Hindlimb muscle (tissue), 1 donor: ENCODE data around the gene CALML6. TPM values are rescaled to one million over a fixed set of nuclear protein-coding genes. Genes with fewer than 3 reads are reported as not detected.

Experiments used
- DNase-seq: peaks from one replicate; pipeline ENCODE4 v3.0.0-alpha.2; 2013
- polyA plus RNA-seq: library from polyadenylated mRNA; unstranded; fragments of 120-200 nt; gene quantifications from one replicate; pipeline ENCODE4 v1.2.1, GENCODE V29; 2013; ENCODE audit not compliant: insufficient read length

CALML6 gene
- polyA plus RNA-seq, 1 donor, result 211 TPM

DNA sequence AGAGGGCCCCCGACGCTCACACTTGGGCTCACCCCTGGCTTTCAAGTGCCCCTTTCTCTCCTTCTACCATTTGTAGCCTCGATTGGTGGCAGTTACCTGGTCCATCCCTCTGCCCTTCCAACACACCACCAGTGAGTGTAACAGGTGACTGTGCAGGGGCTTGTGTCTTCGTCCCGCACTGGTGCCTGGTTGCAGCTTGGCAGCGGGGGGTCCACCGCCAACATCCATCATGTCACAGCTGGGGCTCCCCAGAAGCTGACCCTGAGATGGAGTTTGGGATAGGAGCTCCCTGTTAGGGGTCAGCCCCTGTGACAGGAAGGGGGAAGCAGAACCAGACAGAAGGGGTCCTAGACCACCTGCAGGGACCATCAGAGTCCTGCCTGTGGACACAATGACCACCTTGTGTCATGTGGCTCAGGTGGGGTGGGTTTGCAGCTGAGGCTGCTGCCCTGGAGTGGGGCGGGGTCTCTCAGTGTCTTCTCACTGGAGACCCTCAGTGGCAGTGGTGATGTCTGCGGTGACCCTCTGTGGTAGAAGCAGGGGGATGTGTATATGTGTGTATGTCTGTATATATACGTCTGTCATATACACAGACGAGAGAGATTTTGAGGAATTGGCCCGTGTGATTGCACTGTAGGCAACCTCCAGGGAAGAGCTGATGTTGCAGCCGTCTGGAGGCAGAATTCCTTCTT, 3.6 kb upstream of the CALML6 start:
- no peak for DNase-seq

DNA sequence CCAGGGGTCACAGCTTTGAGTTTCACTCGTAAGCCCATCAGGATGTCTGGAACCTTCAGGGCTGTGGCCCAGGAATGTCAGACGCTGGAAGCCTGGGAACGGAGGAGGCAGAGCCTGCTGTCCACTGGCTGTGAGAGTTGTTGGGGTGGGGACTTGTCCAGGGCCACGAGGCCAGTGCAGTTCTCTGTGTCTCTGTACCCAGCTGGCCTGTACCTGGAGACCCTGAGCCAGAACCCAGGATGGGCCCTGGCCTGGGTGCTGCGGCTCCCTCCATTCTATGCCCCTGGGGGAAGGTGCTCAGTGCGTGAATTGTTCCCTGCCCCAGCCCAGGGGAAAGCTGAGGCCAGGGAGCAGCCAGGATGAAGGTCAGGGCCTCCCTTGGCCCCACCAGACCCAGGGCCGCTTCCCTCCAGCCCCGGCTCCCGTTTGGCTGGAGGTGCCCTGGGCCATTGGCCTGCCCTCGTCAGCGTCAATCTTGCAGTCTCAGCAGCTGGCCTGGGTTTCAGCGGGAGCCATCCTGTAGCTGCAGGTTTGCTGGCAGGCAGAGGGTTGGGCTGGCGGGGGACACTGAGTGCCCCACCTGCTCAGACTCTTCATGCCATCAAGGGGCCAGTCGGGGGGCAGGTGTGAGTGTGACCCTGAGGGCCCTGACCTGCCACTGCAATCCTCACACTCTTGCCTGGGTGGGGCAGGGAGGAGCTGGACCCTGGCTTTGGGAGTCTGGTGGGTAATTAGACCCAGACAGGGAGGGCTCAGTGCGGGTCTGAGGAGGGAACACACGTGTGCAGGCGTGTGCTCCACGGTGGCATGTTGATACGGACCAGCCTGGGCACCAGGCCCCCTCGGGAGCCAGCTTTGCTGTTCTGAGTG, 724 bp upstream of the CALML6 start:
- DNase-seq, result no peak

GRCh38 chr1:1915911-1916840, 1.1 kb downstream of the CALML6 start:
- DNase-seq, result no peak

DNA sequence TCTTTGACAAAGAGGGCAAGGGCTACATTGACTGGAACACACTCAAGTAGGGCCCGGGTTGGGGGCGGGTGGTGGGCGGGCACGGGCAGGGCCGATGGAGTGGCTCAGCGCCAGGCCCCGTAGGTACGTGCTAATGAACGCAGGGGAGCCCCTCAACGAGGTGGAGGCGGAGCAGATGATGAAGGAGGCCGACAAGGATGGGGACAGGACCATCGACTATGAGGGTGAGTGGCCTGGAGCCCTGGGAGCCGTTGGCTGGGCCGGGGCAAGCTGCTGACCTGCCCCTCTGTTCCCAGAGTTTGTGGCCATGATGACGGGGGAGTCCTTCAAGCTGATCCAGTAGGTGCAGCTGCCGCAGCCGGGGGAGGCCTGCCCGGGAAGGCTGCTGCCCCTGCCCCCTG, 1.8 kb downstream of the CALML6 start:
- no peak for DNase-seq

- DNase-seq, result no peak
Observed at GRCh38 chr1:1917304-1917976, 2.4 kb downstream of the CALML6 start.

- DNase-seq, result no peak
Observed at GRCh38 chr1:1917995-1918900, 3.2 kb downstream of the CALML6 start.

DNA sequence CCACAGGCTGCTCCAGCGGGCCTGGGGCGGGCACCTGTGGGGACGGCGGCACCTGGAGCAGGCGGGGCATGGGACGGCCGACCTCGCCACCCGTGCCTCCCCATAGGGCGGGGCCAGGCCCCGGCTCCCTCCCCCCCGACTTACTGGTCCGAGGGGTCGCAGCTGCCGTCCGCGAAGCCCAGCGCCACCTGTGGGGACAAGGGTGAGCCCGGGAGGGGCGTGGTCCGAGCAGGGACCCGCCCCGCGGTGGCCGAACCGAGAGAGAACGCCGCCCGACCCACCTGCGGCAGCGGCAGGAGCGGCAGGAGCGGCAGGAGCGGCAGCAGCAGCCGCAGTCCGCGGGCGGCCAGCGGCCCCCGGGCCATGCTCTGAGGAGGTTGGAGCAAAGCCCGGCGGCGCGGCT, 3.8 kb downstream of the CALML6 start, which contains the start of gene TMEM52:
TMEM52 (minus strand) TSS at position 379 of the 403 bp plus-strand sequence; CDS start at position 365, 14 bp downstream.
- DNase-seq, result no peak

- DNase-seq, result peak; percentile 92
Observed at GRCh38 chr1:1919304-1920056, 4.4 kb downstream of the CALML6 start.

DNA sequence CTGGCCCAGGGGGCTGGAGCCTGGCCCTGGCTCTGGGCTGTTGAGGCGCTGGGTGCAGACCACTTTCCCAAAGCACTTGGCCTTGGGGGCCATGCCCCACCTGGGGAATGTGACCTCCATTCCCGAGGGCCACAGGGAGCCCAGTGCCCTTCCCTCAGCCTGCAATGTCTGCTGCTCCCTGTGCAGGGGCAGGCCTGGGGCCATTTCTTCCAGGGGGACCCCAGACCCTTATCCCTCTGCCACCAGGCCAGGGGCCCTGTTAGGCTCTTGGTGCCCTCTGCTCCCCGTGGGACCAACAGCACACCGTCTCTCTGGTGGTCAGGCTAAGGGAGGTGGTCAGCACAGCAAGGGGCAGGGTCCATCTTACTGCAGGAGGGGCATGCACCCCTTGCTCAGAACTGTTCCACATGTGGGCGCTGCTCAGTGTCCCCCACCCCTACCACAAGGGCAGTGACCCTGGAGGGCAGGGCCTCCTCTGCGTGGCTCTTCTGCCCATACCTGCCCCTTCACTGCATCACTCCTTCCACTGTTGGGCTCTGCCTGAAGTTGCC, 5.1 kb downstream of the CALML6 start:
- no peak for DNase-seq

DNA sequence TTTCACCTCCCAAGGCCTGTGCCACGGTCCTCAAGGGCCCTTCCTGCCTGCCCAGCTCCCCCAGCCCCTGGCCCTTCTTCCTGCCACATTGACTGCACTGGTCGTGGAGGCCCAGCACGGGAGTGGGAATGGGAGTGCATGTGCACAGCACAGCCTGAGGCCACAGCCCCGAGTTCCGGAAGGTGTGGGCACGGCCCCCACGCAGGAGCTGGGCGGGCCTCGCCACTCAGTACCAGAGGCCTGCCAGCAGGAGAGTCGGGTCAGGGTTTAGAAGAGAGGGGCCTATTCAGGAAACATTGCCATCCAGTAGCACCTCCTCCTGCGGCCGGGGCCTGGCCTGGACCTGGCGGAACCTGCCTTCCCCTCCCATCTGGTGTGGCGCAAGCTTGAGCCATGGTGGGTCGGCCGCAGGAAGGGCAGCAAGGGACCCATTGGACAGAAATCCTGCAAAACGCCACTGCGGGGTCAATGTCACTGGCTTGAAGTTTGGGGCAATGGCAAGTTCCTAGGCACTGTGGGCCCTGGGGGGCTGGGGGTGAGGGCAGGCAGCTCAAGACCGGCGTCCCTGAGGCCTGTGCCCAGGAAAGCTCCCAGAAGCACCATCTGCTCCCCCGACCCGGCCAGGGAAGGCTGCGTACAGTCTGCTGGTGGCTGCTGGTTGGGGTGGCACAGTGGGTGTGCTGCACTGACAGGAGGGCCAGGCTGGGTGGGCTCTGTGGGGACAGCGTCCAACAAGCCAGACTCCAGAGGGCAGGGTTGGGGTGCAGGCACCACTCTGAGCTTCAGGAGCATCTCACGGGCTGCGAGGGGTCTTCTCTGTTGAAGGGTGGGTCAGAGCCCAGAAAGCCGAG, 5.8 kb downstream of the CALML6 start:
- DNase-seq, result no peak

- no peak for DNase-seq
Observed at GRCh38 chr1:1921459-1921862, 6.4 kb downstream of the CALML6 start.

DNA sequence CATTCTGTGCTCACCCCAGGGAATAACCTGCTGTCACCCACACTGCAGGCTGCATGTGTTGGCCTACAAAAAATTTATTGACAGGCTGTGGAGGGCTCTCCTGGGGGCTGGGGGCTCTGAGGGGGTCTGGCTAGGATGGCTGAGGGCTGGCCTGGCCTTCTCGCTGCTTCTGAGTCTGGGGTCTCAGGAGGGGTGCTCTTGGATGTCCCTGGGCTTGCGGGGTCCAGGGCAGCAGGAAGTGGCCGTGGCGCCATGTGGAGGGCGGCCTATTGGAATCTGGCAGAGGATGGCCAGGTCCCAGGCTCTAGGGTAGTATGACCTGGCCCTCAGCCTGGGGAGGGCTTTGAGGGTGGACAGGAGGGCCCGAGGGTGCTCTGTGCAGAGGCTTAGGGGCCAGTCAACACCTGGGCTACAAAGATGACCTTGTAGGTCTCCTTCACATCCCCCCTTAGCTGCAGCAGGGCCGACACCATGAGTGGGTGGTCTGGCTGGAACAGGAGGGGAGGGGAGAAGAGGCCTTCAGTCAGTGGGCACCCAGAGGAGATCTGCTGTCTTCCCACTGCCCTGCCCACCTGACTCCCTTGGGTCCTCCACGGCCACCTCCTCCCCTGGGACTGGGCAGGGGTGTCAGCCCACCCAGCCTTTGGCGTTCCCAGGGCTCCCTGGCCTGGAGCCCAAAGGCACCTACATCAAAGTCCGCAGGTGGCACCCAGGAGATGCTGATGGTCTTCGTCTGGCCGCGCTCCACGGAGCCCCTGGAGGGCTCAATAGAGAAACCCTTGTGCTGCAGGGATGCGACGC, 7.0 kb downstream of the CALML6 start:
- no peak for DNase-seq

- DNase-seq, result no peak
Observed at GRCh38 chr1:1922702-1922955, 7.6 kb downstream of the CALML6 start.

GRCh38 chr1:1922956-1923833, 8.1 kb downstream of the CALML6 start:
- no peak for DNase-seq

DNA sequence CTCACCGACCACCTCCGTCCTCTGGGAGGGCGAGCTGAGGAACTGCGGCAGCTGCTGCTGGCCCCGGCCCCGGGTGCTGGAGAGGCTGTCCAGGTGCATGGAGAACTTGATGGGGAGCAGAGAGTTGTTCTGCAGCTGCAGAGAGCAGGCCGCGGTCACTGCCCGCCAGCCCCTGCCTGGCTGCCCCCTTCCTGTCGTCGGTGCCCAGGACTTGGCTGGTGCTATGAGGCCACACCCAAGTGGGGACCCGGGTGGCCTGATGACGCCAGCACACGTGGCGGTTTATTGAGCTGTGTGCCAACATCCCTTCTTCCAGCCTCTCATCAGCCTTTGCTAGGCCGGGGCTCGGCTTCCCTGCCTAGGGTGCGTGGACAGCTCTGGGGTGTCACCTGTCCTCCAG, 9.3 kb downstream of the CALML6 start:
- DNase-seq, result no peak

GRCh38 chr1:1924849-1925248, 9.8 kb downstream of the CALML6 start:
- no peak for DNase-seq
